SH-SY5Y (cell line): ENCODE results near the gene RYR3.

Experiments
- GATA2 ChIP-seq: IDR thresholded peaks from 2 replicates; pipeline ENCODE4 v1.6.1; 2011; ENCODE audit warnings: mild to moderate bottlenecking, low read depth, low read length
- GATA3 ChIP-seq: IDR thresholded peaks from 2 replicates; pipeline ENCODE4 v1.6.1; 2011; ENCODE audit warnings: low read depth, mild to moderate bottlenecking, low read length, moderate library complexity

Gene RYR3

DNA sequence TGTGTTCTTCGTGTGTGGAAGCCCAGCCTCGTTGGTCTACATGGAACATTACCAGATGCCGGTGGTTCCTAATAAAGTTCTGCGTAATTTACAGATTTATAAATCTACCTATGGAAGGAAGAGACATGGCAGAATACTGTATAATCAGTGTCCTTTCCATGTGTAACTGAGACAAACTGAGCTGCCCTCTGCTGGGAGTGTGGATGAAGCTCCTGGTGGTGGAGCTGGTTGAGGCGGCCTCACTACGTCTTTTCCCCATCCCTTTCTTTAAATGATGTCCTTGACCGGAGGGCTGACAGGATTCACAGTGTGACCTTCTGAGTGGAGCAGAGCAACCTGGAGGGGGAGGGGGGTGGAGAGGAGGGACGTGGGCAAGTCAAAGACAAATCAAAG lies 390.5 kb downstream of the RYR3 start:
- TF ChIP-seq GATA2 (no peak), GATA3 (no peak)

DNA sequence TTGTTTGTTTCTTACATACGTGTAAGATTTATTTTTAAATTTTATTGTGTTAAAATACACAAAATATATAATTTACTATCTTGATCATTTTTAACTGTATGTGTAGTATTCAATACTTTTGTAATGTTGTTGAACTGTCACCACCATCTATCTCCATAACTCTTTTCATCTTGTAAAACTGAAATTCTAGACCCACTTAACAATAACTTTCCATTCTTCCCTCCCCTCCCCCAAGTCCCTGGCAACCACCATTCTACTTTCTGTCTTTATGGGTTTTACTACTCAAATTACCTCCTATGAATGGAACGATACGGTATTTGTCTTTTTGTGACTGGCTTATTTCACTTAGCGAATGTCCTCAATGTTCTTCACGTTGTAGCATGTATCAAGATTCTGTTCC lies 395.4 kb downstream of the RYR3 start:
- TF ChIP-seq GATA2 (no peak), GATA3 (no peak)

DNA sequence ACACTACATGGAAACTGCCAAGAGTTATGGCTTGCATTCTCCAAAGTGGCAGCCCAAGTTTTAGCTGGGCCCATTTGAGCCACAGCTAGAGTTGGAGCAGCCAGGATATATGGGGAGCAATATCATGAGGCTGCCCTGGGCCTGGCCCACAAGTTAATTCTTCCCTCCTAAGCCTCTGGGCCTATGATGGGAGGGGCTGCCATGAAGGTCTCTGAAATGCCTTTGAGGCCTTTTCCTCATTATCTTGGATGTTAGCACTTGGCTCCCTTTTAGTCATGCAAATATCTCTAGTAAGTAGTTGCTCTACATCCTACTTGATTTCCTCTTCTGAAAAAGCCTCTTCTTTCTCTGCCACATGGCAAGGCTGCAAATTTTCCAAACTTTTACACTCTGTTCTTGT lies 400.0 kb downstream of the RYR3 start:
- TF ChIP-seq GATA2 (no peak), GATA3 (no peak)

DNA sequence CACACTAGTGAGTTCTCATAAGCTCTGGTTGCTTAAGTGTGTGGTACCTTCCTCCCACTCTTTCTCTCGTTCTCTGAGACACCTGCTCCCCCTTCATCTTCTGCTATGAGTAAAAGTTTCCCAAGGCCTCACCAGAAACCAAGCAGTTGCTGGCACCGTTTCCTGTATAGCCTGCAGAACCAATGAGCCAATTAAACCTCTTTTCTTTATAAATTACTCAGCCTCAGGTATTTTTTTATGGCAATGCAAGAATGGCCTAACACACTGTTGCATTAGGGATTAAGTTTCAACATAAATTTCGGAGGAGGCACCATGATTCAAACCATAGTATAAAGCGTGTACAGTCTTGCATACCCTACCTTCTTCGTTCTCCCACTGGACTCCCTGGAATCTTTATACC lies 405.3 kb downstream of the RYR3 start:
- TF ChIP-seq GATA3 (no peak), GATA2 (no peak)

DNA sequence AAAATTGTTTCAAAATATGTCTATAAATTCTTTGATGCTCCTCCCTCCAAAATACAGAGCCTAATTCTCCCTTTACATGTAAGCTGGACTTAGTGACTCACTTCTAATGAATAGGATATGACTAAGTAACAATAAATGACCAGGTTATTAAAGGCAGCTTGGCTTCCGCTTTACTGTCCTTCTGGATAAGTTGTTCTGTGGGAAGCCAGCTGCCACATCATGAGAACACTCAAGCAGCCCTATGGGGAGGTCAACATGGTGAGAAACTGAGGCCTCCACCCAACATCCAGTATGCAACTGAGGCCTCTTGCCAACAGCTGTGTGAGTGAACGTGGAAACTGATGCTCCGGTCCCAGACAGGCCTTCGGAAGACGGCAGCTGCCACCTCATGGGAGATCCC lies 410.2 kb downstream of the RYR3 start:
- TF ChIP-seq GATA3: no peak
- TF ChIP-seq GATA2: no peak

- TF ChIP-seq GATA2 (no peak), GATA3 (no peak)
Observed at GRCh38 chr15:33722005-33722672, 411.4 kb downstream of the RYR3 start.

GRCh38 chr15:33722673-33723015 lies 411.9 kb downstream of the RYR3 start:
- TF ChIP-seq GATA2 (no peak), GATA3 (no peak)

GRCh38 chr15:33724321-33725036 lies 413.7 kb downstream of the RYR3 start:
- no peak for TF ChIP-seq GATA3
- no peak for TF ChIP-seq GATA2

DNA sequence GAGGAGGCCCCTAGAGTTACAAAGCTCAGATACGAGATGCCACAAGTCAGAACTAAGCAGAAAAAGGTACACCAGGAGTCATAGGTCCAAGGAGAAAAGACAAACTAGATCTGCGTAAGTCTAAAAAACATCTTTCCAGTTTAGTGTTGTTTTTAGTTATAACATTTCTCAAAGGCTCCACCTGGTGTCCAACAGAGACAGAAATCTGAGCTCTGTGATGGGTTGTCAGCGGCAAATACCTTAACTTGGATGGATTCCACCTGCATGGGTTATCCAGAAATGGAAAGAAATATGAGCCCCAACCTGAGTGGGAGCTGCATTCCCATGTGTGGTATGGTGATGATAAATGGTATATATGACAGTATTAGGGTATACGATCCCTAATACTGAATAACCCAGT lies 418.9 kb downstream of the RYR3 start:
- TF ChIP-seq GATA3 (no peak), GATA2 (no peak)

DNA sequence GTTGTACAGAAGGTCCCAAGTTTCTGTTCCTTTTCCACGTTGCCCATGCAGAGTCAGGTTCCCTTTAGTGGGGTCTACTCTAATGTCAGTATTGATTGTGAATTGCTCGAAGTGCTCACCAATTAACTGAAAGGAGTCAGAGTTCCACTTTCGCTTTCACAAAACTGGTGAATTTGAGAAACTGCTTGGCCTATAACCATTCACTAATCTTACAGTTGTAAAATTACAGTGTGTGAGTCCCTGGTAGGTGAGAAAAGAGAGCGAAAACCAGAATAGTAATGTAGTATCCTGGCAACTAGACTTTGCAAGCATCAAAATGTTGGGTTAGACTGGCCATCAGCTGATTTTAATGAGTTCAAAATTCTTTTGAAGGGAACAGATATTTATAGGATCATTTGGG lies 420.0 kb downstream of the RYR3 start:
- TF ChIP-seq GATA2 (no peak), GATA3 (no peak)

DNA sequence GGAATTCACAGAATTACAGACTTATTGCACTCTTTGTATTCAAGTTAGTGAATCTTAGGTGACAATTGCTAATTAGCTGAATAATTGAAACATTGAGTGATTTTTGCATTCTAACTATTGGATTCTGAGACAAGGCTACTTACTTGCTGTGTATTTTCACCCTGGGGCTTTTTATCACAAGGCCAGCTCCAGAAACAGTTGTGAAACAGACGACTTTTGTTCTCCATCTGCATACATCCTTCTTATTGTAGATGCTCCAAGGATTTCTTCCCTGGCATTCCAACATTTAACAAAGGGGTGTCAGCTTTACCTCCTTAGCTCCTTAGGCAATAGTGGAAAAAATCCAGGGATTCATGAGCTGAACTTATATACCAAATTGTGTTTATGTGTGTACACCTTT lies 424.4 kb downstream of the RYR3 start:
- no peak for TF ChIP-seq GATA3
- TF ChIP-seq GATA2: no peak

GRCh38 chr15:33735637-33736247 lies 425.0 kb downstream of the RYR3 start:
- TF ChIP-seq GATA2: no peak
- no peak for TF ChIP-seq GATA3

DNA sequence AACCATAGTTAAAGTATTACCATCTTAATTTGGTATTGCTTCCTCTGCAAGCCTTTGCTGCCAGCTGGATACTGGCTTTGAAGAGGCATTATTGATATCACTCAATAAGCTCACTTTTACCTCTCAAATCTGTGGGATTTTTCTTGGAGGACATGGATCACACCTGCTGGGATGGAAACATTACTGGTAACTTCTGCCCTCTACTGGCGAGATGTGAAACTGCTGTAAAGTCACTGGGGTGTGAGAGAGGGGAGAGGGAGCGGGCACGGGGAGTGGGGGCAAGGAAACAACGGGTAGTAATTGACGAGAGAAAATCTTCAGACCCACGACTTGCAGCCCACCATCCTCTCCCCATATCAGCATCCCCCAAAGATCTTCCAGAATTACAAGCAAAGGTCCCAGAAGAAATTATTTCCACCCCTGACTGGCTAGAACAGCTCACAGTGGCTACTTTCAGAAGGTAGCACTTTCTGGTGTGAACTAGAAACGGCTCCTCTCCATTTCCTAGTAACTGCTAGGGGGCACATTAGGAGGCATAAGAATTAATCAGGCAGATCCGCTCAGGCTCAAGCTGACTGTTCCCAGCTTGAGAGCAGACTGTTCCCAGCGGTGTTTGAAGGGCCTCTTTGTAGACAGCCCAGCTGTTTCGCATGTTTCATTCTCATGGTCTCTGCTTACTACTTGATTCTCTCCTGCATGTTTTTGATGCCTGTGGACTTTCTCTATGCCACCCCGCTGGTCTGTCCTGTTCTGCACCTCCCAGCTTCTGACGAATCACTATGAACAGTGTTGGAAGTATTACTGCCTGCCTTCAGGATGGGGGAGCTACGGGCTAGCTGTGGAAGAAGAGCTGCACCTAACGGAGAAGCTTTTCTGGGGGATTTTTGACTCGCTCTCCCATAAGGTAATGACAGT lies 427.2 kb downstream of the RYR3 start:
- TF ChIP-seq GATA2 (no peak), GATA3 (no peak)

GRCh38 chr15:33738941-33739664 lies 428.3 kb downstream of the RYR3 start:
- TF ChIP-seq GATA2: no peak
- TF ChIP-seq GATA3: no peak

GRCh38 chr15:33742306-33742705 lies 431.5 kb downstream of the RYR3 start:
- TF ChIP-seq GATA2: no peak
- no peak for TF ChIP-seq GATA3
